GOT3 (cell line): ENCODE measurements around the gene EXPH5.

Source experiments
- DNase-seq: peaks from one replicate; lab custom pipeline; 2025; ENCODE audit warnings: mixed read lengths; lab: John Stamatoyannopoulos, UW

The EXPH5 gene

DNA sequence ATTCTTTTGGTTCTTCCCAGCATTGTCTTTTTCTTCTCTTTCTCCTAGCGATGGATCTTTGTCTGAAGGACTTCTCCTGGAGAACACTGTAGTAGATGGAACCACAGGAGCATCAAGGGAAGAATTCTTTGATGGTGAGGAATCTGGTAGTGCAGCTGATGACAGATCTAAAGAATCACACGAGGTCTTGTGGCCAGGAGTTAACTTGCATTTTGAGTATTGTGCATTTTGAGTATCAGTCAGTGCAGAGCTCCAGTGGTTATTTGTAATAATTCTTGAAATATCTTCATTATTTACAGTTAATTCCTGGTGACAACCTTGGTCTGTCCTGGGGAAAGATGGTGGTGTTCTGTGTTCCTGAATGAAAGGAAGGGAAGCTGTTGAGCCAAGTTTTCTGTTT, 80.9 kb downstream of the EXPH5 start:
- no peak for DNase-seq

DNA sequence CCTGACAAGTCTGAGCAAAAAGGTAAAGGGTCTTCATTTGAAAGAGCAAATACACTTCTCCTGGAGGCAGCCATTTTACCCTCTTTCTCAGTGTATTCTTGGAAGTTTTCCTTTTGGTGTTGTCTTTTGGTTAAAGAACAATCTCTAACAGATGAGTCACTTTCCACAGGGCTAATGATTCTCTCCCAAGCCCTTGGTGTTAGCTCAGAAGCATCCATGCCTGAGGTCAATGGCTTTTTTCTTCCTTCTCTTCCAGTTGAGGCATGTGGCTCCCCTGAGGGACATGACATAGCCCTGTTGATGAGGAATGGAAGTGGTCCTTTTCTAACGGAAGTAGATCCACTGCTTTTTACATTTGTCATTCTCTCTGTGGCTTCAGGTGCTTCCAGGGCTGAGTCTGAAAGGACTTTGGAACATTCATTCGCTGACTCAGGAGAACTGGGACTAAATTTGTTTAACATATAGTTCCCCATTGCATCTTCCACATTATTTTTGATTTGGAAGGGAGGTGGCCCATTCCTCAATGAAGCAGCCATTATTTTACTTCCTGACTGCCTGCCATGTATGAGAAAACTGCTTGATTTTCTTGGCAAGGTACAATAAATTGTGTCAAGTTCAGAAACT, 81.6 kb downstream of the EXPH5 start:
- DNase-seq: no peak

DNA sequence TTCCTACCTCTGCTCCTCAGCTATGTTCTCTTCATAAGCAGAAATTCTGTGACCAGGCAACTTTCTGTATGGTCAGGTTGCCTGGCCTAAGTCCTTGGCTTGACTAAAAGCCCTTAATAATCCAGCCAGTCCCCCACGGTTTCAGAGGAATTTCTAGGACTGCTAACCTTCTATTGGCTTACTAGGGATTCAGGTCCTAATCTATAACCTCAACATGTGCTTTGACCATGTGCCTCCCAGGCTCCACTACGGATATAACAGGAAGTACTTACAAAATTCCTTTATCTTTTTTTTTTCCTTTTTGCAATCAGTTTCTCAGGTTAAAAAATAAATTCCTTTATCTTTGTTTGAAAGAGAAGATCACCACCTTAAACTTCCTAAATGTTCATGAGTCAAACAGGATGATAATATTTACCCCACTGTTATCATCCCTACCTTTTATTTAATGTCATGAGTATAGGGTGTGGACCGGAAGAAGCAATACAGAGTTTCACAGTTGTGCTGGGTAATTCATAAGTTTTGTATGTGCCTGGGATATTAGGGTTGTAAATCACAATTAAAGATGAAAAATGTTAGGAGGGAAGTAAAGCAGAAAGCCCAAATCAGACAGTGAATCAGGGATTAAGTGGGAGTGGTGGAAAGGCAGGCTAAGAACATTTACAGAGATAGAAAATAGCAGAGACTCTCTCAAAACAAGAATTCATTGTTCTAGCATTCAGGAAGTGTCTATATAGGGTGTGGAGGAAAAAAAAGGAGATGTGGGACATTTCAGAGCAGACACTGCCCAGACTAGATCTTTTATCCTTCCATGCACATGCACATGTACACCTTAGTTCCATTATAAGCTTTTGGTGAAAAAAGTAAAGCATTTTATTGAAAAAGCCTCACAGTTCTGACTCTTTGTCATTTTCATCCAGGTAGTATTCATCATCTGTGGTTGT, 84.6 kb downstream of the EXPH5 start:
- no peak for DNase-seq

DNA sequence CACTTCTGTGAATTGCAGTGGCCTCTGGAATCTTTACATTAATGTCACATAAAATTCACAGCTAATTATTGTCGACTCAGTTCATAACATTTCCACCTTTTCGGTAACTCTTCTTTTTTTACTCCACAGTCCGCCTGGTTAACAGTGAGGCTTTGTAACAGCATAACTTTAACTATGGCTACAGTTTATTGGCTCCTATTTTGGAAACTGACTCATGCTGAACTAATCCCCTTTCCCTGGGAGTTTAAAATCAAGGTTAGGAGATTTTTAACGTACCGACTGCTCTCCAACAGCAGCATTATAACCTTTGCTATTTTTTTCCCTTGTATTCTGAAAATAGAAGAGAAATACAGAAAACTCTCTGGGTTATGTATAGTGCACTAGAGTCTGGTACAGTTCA, 92.2 kb downstream of the EXPH5 start:
- DNase-seq: no peak

DNA sequence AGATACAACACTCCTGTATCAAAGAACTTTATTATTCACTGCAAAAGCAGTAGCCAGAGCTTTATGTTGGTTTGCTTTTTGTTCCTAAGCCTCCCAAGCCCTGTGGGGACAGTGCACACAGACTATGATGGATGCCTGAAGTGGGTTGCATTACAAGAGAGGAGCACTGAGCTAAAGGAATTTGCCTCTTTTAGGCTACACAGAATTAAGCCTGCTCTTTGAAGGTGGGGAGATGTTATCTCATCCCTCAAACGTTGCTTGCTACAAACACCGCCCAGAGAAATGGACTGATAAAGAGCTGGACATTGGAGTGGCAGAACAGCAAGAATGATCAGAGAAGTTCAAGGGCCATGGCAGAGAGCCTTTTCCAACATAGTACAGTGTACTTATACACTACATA, 92.8 kb downstream of the EXPH5 start:
- no peak for DNase-seq

DNA sequence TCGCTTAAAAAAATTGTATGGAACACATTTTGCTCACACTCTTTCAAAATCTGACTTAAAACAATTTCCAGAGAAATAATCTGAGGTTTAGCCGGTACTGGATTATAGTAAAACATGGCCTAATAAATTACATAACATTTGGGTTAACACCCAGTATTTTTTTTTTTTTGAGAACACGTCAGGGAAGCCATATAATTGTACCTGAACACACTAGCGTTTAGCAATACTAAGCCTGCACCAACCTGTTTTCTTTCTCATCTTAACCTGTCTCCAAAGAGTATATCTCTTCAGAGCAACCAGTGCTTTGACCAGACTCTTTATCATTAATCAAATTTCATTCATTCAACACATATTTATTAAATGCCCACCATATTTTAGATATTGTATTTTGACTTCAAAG, 93.4 kb downstream of the EXPH5 start:
- no peak for DNase-seq

DNA sequence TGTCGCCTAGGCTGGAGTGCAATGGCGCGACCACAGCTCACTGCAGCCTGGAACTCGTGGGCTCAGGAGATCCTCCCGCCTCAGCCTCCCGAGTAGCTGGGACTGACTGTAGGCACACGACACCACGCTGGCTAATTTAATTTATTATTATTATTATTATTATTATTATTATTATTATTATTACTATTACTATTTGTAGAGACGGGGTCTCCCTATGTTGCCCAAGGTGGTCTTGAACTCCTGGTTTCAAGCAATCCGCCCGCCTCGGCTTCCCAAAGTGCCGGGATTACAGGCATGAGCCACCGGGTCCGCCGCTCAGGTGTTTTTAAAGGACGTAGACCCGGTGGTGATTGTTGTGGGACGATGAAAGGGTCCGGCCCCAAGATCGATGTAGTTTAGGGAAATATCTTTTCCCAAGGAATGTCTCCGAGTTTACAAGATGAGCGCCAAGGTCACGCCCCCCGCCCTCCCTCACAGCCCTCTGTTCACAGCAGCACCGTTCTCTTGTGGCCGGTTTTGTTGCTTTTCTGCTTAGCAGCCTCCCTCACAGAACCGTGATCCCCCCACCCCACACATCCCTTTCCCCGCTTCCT, 94.7 kb downstream of the EXPH5 start:
- DNase-seq: no peak

DNA sequence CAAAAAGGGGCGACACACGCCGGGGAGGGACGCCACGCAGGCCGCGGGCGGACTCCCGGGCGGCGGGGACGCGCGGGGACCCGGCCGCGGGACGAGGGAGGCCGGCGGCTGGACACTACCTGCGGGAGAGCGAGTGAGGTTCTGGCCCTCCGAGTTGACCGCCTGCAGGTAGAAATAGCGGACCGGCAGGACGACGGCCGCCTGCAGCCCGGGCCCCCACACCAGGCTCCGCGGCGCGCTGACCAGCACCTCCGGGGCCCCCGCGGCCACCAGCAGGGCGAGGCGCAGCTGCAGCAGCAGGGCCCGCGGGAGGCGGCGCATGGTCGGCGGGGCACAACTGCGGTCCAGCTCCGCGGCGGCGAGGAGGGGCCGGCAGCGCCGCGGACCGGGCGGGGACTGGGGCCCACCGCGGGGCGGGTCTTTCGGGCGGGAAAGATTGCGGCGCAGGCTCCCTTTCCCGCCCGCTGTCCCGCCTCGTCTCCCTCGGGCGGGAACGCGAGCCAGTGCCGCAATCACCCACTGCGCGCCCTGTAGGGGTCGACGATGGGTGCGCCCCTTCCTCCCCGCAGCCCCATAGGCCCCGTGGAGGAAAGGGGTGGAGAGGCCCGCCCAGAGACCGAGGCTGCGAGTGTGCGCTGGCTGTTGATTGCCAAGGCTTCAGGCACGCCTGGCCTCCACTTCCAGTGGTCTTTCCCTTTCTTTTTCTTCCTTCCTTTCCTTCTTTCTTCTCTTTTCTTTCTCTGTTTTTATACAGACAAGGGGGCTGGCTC, 95.3 kb downstream of the EXPH5 start, which contains the start of gene POGLUT3:
Gene POGLUT3 (minus strand): TSS at position 339 of the 770 bp plus-strand sequence. CDS start 18 bp downstream, at position 321.
- no peak for DNase-seq

DNA sequence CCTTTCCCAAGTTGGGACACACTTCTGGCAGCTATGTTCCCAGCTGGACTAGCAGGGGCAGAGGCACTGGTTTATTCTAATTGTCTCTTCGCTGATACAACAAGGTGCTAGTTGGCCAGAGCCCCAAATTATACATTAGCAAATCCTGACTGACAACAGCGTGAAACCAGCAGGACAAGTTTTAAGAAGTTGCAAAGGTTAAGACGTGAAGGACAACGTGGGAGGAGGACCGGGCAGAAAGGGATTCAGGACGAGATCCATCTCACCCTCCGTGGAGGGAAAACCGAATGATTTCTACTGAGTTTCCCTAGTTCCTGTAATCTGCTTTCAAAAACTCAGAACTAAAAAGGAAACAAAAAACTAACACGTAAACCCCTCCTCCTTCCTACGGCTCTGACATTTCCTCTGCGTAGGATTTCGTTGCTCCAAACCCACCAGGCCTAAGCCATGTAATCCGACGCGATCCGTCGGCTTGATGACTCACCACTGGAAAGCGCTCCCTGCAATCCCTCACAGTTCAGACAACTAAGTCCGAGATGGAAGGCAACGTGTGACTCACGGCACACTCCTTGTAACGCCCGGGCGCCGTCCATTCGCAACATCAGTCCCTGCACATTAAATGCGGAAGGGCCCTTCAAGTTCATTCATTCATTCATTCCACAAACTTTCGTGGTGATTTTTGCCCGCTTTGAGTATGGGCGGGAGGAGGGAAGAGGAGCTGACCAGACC, 96.1 kb downstream of the EXPH5 start:
- peak; percentile 28 for DNase-seq

DNA sequence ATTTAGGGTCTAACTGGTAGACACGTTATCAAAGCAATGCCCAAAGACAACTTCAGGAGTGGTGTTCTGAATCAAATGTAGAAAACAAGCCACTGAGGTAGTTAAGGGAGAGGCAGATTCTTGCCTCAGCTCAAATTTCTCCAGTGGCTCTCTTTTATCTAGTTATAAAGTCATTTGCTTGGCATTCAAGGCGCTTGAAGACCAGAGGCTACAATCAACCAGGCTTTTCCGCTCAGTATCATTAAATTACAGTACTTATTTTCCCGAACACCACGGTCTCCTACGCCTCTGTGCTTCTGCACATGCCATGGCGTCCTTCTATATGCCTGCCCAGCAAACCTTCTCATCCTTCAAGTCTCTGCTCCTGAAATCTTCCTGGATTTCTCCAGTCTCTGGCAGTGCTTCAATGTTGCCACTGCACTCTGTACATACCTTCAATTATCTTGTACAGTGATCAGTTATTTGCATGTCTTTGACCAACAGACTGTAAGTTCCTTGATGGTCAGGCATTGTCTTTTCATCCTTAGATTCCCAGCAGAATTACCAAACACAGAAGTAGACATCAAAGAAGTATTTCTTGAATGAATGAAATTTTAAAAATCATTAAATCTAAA, 96.8 kb downstream of the EXPH5 start:
- no peak for DNase-seq

DNA sequence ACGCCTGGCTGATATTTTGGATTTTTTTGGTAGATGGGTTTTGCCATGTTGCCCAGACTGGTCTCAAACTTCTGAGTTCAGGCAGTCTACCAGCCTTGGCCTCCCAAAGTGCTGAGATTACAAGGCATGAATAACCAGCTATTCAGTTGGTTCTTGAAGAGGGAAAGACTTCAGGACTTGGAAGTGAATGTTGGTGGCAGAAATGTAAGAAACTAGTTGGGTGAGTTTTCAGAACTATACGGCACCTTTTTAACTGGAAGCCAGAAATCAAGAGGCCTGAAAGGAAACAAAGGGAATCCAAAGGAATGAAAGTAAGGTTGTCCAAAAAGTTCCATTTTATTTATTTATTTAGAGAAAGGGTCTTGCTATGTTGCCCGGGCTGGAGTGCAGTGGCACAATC, 98.2 kb downstream of the EXPH5 start:
- DNase-seq: no peak

DNA sequence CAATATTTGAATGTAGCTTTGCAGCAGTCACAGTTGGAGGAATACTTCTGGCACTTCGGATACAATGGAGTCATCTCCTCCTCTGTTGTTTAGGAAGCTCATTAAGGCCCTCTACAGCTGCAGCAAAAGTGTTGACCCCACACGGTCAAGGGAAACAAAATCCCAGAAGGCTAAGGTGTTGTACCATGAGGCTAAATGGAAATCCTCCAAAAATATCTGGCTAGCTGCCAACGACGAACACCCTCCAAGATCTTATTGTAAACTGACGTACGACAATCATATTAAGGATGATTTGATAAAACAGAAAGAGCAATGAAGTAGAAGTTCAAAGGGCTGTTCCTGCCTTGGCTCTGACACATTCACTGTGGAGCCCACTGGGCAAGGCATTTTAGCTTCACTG, 99.4 kb downstream of the EXPH5 start:
- DNase-seq: no peak

DNA sequence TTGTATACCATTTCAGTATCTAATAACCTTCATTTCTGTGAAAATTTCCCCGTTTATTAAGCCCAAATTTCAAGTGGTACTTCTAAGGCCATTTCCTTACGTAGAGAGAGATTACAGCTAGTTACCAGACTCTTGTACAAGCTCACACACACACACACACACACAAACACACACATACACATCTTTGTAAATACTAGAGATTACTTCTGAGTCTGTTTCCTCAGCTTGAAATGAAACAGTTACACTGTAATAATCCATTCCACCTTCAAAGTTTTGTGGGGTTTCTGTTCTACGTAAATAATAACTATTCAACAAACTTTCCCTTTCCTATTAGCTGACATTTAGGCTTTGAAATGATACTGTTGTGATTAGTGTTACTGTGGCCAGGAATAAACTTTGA, 101.6 kb downstream of the EXPH5 start:
- no peak for DNase-seq

DNA sequence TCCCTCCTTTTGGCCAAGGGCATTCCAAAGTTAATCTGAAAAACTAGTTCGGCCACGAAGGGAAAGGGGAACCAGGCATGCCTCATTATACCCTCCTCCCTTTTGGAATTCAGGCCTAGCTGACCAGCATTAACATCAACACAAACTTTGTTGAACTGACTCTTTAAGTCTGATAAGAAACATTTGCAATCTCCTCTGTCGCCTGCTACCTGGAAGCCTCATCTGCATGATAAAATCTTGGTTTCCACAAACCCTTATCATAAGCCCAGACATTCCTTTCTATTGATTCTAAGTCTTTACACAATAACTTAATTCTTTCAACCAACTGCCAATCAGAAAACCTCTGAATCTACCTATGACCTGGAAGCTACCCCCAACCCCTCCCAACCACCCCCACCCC, 106.7 kb downstream of the EXPH5 start:
- no peak for DNase-seq

DNA sequence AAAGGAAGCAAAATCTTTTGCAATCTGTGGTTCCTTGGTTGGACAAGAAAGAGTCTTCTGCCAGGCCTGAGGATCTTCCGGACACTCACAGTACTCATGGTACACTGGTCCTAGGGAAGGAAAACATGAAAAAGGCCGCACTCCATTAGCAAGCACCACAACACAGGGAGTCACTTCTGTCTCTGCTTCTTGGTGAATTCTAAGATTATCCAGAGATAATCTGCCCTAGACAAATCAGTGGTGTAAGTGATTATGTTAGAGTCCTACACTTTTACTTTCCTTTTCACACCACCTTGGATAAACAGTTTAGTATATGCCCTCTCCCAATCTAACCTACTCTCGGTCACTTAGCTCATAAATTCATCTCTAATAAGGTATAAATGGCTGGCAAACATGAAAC, 107.2 kb downstream of the EXPH5 start:
- no peak for DNase-seq

DNA sequence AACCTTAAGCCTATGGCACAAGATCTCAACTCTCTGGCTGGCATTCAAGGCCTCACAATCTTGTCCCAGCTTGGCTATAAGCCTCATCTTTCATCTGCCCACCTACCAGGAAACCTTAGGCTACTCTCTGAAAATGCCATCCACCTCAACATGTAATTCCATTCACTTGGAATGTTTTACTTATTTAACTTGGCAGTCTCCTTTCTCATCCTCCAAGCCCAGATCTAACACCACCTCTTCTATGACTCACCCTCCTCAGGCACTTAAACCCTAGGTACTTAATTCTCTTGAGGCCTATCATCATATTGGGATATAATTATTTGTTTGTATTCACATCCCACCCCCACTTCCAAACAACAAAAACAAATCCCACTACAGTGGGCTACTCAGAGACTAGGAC, 110.4 kb downstream of the EXPH5 start:
- no peak for DNase-seq

DNA sequence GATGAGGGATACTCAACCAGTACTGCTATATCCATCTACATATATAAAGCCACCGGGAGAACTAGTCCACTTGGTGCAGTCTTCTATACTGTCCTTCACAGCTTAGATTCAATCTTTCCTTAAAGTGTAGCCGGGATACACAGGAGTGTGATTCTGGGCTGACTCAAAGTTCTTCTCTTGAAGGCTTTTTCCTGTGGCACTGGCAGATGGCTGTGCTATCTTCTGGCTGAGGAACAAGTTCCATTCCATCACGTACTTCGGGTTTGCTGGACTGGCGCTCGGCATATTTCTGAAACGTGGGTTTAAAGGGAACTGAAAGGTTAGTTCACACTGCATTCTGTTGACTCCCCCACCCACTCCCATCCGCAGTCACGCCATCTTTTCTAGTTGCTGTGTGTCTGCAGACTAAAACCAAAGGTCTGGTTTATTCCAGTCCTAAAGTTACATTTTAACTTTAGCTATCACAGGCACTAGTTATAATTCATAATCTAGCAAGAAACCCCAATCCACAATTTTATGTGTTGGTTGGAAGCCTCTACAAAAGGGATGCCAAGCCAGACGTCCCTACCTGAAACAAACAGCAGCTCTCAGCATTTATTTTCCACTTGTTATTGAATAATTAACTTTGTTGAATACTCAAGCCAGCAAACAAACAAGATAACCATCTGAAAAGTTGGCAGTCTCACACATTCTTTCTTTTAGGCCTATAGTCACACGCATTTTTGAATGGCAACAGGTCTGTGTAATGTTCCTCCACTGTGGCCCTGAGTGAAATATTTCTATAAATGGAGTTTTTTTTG, 118.7 kb downstream of the EXPH5 start:
- no peak for DNase-seq

DNA sequence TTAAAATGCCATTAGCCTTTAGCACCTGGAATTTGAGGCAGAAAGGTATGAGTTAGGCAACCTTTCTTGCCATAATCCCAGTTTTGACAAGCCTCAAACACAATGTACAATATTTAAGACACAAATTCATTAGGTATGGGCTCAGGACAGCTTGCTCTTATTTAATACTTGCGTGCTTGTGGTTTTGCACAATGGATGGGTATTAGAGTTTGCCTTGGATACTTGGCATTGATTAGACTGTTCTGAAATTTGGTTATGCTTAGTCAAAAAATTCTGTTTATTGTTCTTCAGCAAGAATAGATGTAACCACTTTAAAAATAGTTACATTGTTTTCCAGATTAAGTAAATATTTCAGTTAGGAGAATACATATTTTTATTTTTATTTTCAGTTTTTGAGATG, 120.9 kb downstream of the EXPH5 start:
- DNase-seq: no peak

DNA sequence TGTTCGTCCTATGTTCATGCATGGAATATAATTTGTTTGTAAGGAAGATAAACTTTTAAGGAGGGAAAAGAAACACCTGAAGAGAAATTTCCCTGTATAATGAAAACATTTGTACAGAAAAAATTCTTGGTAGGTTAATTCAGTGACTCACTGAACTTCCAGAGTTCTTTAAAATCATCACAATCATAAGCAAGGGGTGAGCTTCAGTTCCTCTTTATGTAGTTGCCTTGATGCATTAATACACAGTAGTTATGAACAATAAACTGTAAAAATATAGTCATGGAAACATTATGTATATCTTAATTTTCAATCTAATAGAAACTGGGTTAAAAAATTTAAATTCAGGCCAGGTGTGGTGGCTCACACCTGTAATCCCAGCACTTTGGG, 125.1 kb downstream of the EXPH5 start:
- no peak for DNase-seq

DNA sequence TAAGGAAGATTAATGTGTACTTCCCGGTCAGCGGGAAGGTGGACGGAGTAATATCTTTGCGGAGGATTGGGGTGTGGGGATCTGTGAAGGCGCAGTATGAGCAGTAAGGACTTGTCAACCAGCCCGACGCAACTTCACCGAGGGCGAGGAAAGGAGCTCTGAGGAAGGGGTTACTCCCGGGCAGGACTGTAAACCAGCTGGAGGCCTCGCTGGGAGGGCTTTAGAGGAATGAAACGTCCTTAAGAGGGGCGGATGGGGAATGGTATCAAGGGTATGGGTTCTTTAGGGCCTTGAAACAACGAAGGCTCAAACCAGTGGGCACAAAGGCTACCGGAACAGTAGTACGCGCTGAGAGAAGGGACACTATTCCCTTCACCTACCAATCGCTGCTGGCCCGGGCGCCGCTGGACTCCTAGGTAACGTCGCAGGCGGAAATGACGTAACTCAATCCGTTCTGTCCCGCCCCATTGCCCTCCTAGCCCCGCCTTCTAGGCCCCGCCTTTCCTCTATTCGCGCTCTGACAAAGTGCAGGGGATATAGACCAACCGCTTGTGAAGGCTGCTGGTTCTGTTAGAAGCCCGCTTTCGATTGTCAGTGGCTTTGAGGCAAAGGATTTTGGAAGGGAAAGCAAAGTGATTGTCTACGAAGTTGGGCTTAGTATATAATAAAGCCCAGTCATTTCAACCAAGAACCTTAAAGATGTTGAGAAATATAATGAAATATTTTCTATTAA, 126.3 kb downstream of the EXPH5 start, which contains the start of gene C11orf65:
Gene C11orf65 (minus strand): TSS at position 439 of the 733 bp plus-strand sequence. CDS start 5,970 bp downstream, outside the sequence.
- peak; percentile 47 for DNase-seq
